ENCODE data around the gene LINGO3. TPM values are rescaled to one million over a fixed set of nuclear protein-coding genes. Genes with fewer than 3 reads are reported as not detected.

The LINGO3 gene
- total and polyA plus RNA-seq, 10 of the 15 experiments (the other 5 are each of a cell fraction or from before 2014, with no cell fraction given): 0.09 to 2.0 (median 0.40) TPM; not detected in 5

DNA sequence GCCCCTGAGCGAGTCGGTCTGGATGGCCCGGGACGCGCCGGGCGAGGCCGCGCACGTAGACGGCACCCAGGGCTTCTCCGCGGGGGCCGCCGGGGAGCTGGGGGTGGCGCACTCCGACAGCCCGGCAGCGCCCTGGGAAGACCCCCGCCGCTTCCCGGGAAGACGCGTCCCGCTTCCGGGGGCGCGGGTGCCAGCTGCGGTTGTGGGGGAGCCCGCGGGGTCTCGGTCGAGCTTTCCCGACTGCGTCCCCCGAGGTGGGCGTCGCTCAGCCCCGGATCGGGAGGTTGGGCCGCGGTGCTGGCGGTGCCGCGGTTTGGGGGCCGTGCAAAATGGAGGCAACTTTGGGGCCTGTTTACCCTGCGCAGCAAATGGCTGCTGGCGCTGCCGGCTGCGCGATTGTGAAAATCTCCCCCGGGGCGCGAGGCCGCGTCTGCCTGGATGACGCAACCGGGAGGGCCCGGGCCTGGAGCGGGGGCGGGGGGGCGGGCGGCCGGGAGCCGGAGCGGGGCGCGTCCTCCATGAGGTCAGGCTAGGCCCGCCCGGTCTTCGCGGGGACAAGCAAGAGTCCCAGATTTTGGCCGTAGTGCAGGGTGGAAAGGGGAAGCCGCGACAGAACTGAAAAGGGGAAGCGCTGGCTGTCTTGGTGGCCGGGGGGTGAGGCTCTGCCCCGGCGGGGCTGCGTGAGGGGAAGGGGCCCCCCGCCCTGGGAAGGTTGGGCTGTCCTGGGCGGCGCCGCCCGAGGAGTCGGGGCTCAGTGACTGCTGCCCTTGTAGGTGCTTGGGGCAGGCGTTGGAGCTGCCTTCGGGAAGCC lies 37.3 kb downstream of the LINGO3 start:
- Histone ChIP-seq H3K4me2 (ENCODE audit: control insufficient read depth, insufficient read depth) (peak overlapping the region; percentile 57; the same call in 1 of the 2 replicates), H4K20me1 (ENCODE audit: control insufficient read depth, insufficient read depth) (peaks cover 13% of the 10 kb centered on the region), H3K27ac (ENCODE audit: control insufficient read depth, insufficient read depth) (peak overlapping the region; percentile 89), H3K36me3 (ENCODE audit: control insufficient read depth in 2 of 2, insufficient read depth in 2 of 2, low read length in 1 of 2) (peaks cover 4 to 19% of the 10 kb centered on the region in 2 experiments), H2AFZ (ENCODE audit: control insufficient read depth, low read depth, low read length) (no peak overlapping the region), H3K4me1 (ENCODE audit: control insufficient read depth, insufficient read depth, low read length) (peaks cover 21% of the 10 kb centered on the region), H3K27me3 (replicated peaks in 1 of 2; ENCODE audit: control insufficient read depth in 2 of 2, insufficient read depth in 2 of 2, low read length in 1 of 2) (no peaks in the 10 kb centered on the region), H3K9me3 (replicated peaks; ENCODE audit: control insufficient read depth, insufficient read depth, low read length) (no peaks in the 10 kb centered on the region), H3K9ac (ENCODE audit: control insufficient read depth, insufficient read depth, low read length) (peak overlapping the region; percentile 97), H3K4me3 (peak overlapping the region; percentile 95), H3K79me2 (ENCODE audit: control insufficient read depth, insufficient read depth, low read length) (peaks cover 58% of the 10 kb centered on the region)
- FAIRE-seq (no peak), ATAC-seq (peak; percentile 28), DNase-seq (ENCODE audit: low read depth, low spot score) (no peak)
- CTCF ChIA-PET: interaction anchor here (0.6 to 6.4 kb wide), 7 partner anchors 9 to 119 kb away, joined by 3 to 46 read pairs (median 5); no protein-coding TSS in a partner anchor
- SMC1A ChIA-PET (ENCODE audit: uncharacterized antibody, unreplicated experiment): interaction anchor here (0.6 to 5.1 kb wide), 5 partner anchors 12 to 115 kb away, joined by 3 to 30 read pairs (median 4); no protein-coding TSS in a partner anchor
- BruUV-seq (replicated peaks): no TSS peak
- intact Hi-C loops (cut with micrococcal nuclease; ENCODE audit: unreplicated experiment) (loop anchor here (5.0 to 10.0 kb wide), 2 partner anchors 352 to 514 kb away; partner anchors contain the start of genes SGTA and THOP1), in situ Hi-C loops (cut with MboI) (loop anchor here (5.0 to 10.0 kb wide), 3 partner anchors 33 to 344 kb away; partner anchors contain the start of genes PLEKHJ1 and SF3A2)
- WGBS (ENCODE audit: insufficient coverage, insufficient replicate concordance, low lambda C conversion rate, missing lambda C conversion rate): under 1% methylated on average over 69 of the region's 88 CpGs
- POLR2A ChIA-PET: interaction anchor here (0.5 to 3.5 kb wide), 6 partner anchors 9 to 407 kb away, joined by 3 to 36 read pairs (median 5); no protein-coding TSS in a partner anchor
- RAD21 ChIA-PET (ENCODE audit: unreplicated experiment): interaction anchor here (0.8 to 4.5 kb wide), 6 partner anchors 11 to 103 kb away, joined by 3 to 44 read pairs (median 4); no protein-coding TSS in a partner anchor
- no peak for TF ChIP-seq SIX5 (IDR thresholded peaks at IDR 0.05; ENCODE audit: low read depth, low read length, severe bottlenecking)
- TF ChIP-seq, protein P1, sequence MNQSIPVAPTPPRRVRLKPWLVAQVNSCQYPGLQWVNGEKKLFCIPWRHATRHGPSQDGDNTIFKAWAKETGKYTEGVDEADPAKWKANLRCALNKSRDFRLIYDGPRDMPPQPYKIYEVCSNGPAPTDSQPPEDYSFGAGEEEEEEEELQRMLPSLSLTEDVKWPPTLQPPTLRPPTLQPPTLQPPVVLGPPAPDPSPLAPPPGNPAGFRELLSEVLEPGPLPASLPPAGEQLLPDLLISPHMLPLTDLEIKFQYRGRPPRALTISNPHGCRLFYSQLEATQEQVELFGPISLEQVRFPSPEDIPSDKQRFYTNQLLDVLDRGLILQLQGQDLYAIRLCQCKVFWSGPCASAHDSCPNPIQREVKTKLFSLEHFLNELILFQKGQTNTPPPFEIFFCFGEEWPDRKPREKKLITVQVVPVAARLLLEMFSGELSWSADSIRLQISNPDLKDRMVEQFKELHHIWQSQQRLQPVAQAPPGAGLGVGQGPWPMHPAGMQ (IDR thresholded peaks at IDR 0.05; ENCODE audit: borderline replicate concordance): no peak
- TF ChIP-seq RFX5 (IDR thresholded peaks at IDR 0.05; ENCODE audit: low read depth, low read length): no peak
- TF ChIP-seq, protein P2, sequence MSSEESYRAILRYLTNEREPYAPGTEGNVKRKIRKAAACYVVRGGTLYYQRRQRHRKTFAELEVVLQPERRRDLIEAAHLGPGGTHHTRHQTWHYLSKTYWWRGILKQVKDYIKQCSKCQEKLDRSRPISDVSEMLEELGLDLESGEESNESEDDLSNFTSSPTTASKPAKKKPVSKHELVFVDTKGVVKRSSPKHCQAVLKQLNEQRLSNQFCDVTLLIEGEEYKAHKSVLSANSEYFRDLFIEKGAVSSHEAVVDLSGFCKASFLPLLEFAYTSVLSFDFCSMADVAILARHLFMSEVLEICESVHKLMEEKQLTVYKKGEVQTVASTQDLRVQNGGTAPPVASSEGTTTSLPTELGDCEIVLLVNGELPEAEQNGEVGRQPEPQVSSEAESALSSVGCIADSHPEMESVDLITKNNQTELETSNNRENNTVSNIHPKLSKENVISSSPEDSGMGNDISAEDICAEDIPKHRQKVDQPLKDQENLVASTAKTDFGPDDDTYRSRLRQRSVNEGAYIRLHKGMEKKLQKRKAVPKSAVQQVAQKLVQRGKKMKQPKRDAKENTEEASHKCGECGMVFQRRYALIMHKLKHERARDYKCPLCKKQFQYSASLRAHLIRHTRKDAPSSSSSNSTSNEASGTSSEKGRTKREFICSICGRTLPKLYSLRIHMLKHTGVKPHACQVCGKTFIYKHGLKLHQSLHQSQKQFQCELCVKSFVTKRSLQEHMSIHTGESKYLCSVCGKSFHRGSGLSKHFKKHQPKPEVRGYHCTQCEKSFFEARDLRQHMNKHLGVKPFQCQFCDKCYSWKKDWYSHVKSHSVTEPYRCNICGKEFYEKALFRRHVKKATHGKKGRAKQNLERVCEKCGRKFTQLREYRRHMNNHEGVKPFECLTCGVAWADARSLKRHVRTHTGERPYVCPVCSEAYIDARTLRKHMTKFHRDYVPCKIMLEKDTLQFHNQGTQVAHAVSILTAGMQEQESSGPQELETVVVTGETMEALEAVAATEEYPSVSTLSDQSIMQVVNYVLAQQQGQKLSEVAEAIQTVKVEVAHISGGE (CRISPR knock-in tag; IDR thresholded peaks at IDR 0.05): no peak
- TF ChIP-seq, protein P3, sequence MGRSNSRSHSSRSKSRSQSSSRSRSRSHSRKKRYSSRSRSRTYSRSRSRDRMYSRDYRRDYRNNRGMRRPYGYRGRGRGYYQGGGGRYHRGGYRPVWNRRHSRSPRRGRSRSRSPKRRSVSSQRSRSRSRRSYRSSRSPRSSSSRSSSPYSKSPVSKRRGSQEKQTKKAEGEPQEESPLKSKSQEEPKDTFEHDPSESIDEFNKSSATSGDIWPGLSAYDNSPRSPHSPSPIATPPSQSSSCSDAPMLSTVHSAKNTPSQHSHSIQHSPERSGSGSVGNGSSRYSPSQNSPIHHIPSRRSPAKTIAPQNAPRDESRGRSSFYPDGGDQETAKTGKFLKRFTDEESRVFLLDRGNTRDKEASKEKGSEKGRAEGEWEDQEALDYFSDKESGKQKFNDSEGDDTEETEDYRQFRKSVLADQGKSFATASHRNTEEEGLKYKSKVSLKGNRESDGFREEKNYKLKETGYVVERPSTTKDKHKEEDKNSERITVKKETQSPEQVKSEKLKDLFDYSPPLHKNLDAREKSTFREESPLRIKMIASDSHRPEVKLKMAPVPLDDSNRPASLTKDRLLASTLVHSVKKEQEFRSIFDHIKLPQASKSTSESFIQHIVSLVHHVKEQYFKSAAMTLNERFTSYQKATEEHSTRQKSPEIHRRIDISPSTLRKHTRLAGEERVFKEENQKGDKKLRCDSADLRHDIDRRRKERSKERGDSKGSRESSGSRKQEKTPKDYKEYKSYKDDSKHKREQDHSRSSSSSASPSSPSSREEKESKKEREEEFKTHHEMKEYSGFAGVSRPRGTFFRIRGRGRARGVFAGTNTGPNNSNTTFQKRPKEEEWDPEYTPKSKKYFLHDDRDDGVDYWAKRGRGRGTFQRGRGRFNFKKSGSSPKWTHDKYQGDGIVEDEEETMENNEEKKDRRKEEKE (IDR thresholded peaks at IDR 0.05): no peak
- peak; percentile 97 for TF ChIP-seq YY1 (IDR thresholded peaks at IDR 0.05; ENCODE audit: low read depth, low read length)
- peak; percentile 82 for TF ChIP-seq IKZF1 (conservative IDR thresholded peaks at IDR 0.05)
- TF ChIP-seq, protein P4, sequence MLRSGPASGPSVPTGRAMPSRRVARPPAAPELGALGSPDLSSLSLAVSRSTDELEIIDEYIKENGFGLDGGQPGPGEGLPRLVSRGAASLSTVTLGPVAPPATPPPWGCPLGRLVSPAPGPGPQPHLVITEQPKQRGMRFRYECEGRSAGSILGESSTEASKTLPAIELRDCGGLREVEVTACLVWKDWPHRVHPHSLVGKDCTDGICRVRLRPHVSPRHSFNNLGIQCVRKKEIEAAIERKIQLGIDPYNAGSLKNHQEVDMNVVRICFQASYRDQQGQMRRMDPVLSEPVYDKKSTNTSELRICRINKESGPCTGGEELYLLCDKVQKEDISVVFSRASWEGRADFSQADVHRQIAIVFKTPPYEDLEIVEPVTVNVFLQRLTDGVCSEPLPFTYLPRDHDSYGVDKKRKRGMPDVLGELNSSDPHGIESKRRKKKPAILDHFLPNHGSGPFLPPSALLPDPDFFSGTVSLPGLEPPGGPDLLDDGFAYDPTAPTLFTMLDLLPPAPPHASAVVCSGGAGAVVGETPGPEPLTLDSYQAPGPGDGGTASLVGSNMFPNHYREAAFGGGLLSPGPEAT (IDR thresholded peaks at IDR 0.05; ENCODE audit: low read depth): no peak
- TF ChIP-seq, protein P5, sequence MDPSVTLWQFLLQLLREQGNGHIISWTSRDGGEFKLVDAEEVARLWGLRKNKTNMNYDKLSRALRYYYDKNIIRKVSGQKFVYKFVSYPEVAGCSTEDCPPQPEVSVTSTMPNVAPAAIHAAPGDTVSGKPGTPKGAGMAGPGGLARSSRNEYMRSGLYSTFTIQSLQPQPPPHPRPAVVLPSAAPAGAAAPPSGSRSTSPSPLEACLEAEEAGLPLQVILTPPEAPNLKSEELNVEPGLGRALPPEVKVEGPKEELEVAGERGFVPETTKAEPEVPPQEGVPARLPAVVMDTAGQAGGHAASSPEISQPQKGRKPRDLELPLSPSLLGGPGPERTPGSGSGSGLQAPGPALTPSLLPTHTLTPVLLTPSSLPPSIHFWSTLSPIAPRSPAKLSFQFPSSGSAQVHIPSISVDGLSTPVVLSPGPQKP (IDR thresholded peaks at IDR 0.05; ENCODE audit: low read depth, low read length): no peak
- peak; percentile 31 for TF ChIP-seq CREB1 (IDR thresholded peaks at IDR 0.05; ENCODE audit: low read depth)

Measured in GM12878 (cell line).